K562 (cell line): ENCODE results near the gene GPR25. TPM values are rescaled to one million over a fixed set of nuclear protein-coding genes. Genes with fewer than 3 reads are reported as not detected.

Experiments
- ATAC-seq: fragments of 200-7000 bp; cut with Tn5 transposase; 3 replicates; pipeline ENCODE4 v1.9.1; 2020; ENCODE audit warnings: moderate library complexity
- BruUV-seq: library from RNA; stranded (reverse); fragments of 400-500 nt; replicated peaks from 2 replicates; lab custom pipeline; 2021; lab: Mats Ljungman, UMichigan
- CTCF ChIA-PET: fragments of 300-600 bp; formaldehyde crosslinking; extraction: SDS; loops from one replicate; lab custom pipeline; 2021; ENCODE audit warnings: low intra/inter-chr PET ratio; lab: Yijun Ruan, JAX
- POLR2A ChIA-PET: fragments of 300-600, 350-650 bp; sonication (Branson Sonifier 250); formaldehyde crosslinking; extraction: SDS; loops from one replicate; lab custom pipeline; 2021; ENCODE audit warnings: antibody characterized with exemption, inconsistent platforms; lab: Yijun Ruan, JAX
- DNase-seq, 4 experiments: peaks; one replicate each; pipeline versions ENCODE4 v3.0.0 to v3.0.0-alpha.2; 2011 to 2018; ENCODE audit warnings: low spot score in 3 of 4, mixed read lengths in 3 of 4; ENCODE audit errors: extremely low read depth in 1 of 4
- FAIRE-seq: peaks from 2 replicates; lab custom pipeline; 2011; peaks lifted over from hg19 to GRCh38; lab: Jason Lieb, UNC
- H2AFZ ChIP-seq: 2 replicates; pipeline ENCODE4 v1.6.0; 2011; ENCODE audit warnings: low read depth, low read length, control low read depth, inconsistent platforms
- H3K27ac ChIP-seq: fragments of 200-600 bp; 3 replicates; pipeline ENCODE4 v1.8.0; 2011; ENCODE audit warnings: low read depth, mild to moderate bottlenecking, control low read depth, inconsistent platforms, low read length, moderate library complexity, mixed read lengths; ENCODE audit errors: extremely low read depth
- H3K27me3 ChIP-seq, 2 experiments: fragments of 300-600 bp in 1 of 2; 2 replicates in 1 of 2; 3 replicates in 1 of 2; pipeline versions ENCODE4 v1.6.0 to v1.8.0; 2011; ENCODE audit warnings: inconsistent platforms in 2 of 2, low read length in 2 of 2, mild to moderate bottlenecking in 1 of 2, mixed read lengths in 1 of 2, moderate library complexity in 1 of 2; ENCODE audit not compliant: control insufficient read depth in 2 of 2, insufficient read depth in 2 of 2
- H3K36me3 ChIP-seq: fragments of 300-600 bp; 3 replicates; pipeline ENCODE4 v1.8.0; 2011; ENCODE audit warnings: mild to moderate bottlenecking, low read length, inconsistent platforms; ENCODE audit not compliant: control insufficient read depth, insufficient read depth
- H3K4me1 ChIP-seq, 2 experiments: fragments of 200-600 bp in 1 of 2; replicated peaks in 1 of 2; 2 replicates in 1 of 2; 3 replicates in 1 of 2; pipeline versions ENCODE4 v1.5.1 to v1.8.0; 2011; ENCODE audit warnings: inconsistent platforms in 2 of 2, low read length in 2 of 2, mild to moderate bottlenecking in 1 of 2, mixed read lengths in 1 of 2, moderate library complexity in 1 of 2; ENCODE audit not compliant: control insufficient read depth in 2 of 2, insufficient read depth in 2 of 2
- H3K4me2 ChIP-seq: 2 replicates; pipeline ENCODE4 v1.6.1; 2011; ENCODE audit warnings: low read length, control low read depth, inconsistent platforms, mixed read lengths; ENCODE audit not compliant: insufficient read depth
- H3K4me3 ChIP-seq: fragments of 200-600 bp; sonication (generic), shearing (Covaris generic); 2 replicates; pipeline ENCODE4 v1.5.1; 2016; ENCODE audit warnings: control low read depth, inconsistent platforms
- H3K79me2 ChIP-seq: fragments of 200-600 bp; 3 replicates; pipeline ENCODE4 v1.8.0; 2011; ENCODE audit warnings: low read length, inconsistent platforms; ENCODE audit not compliant: control insufficient read depth, insufficient read depth
- H3K9ac ChIP-seq, 2 experiments: 2 replicates each; pipeline versions ENCODE4 v1.6.0 to v1.6.1; 2011; ENCODE audit warnings: low read depth in 2 of 2, low read length in 2 of 2, control low read depth in 1 of 2, inconsistent platforms in 1 of 2, mild to moderate bottlenecking in 1 of 2, mixed read lengths in 1 of 2; ENCODE audit not compliant: insufficient read depth in 1 of 2
- H3K9me1 ChIP-seq: one replicate; pipeline ENCODE4 v1.6.0; 2011; ENCODE audit warnings: inconsistent platforms, mild to moderate bottlenecking, low read length, moderate library complexity; ENCODE audit not compliant: control insufficient read depth, insufficient read depth
- H3K9me3 ChIP-seq: replicated peaks from 2 replicates; pipeline ENCODE4 v1.5.1; 2011; ENCODE audit warnings: low read depth, low read length, inconsistent platforms; ENCODE audit not compliant: control insufficient read depth, insufficient read depth
- H4K20me1 ChIP-seq: replicated peaks from 2 replicates; pipeline ENCODE4 v1.6.1; 2011; ENCODE audit warnings: low read length, inconsistent platforms, mixed read lengths; ENCODE audit not compliant: control insufficient read depth, insufficient read depth
- CBX1 ChIP-seq: sonication (generic); IDR thresholded peaks from 2 replicates; pipeline ENCODE4 v1.6.1; 2016; ENCODE audit warnings: antibody characterized with exemption, low read depth, mild to moderate bottlenecking
- FOXA3 ChIP-seq, 2 experiments: fragments of 450-650 bp in 1 of 2; sonication (generic) in 1 of 2; formaldehyde crosslinking; IDR thresholded peaks in 1 of 2; conservative IDR thresholded peaks in 1 of 2; 2 replicates each; pipeline versions ENCODE4 v1.4.0 to v1.8.0; 2020 to 2022; ENCODE audit warnings: mild to moderate bottlenecking in 2 of 2, missing genetic modification reagents in 1 of 2
- PYGO2 ChIP-seq: fragments of 450-650 bp; IDR thresholded peaks from 2 replicates; pipeline ENCODE4 v1.6.1; 2016; ENCODE audit warnings: mild to moderate bottlenecking, missing genetic modification characterization, moderate library complexity, missing compliant biosample characterization
- RBM14 ChIP-seq: fragments of 200-400 bp; formaldehyde crosslinking; IDR thresholded peaks from 2 replicates; pipeline ENCODE4 v1.6.1; 2018; ENCODE audit warnings: low read depth, mild to moderate bottlenecking, low read length, moderate library complexity, borderline replicate concordance; ENCODE audit not compliant: insufficient read depth
- WGBS: fragments of 100-300 bp; shearing (Covaris generic); methylation state at CpG from one replicate; pipeline ENCODE4 v1.1.6; 2016; ENCODE audit warnings: low coverage, mixed read lengths; ENCODE audit not compliant: insufficient coverage; ENCODE audit errors: missing lambda C conversion rate; 5-methylcytosine and 5-hydroxymethylcytosine counted together
- in situ Hi-C: fragments of 300-500 bp; cut with MboI; formaldehyde crosslinking; loops from 4 replicates; pipeline ENCODE4 v1.15.0; 2018; ENCODE audit warnings: inconsistent platforms, mixed read lengths
- intact Hi-C: fragments of 100-400 bp; cut with micrococcal nuclease; formaldehyde crosslinking; loops from 2 replicates; pipeline ENCODE4 v1.14.2; 2022
- polyA plus RNA-seq, 8 experiments: library from polyadenylated mRNA; depleted of rRNA in 4 of 8; stranded (reverse) in 5 of 8; unstranded in 3 of 8; fragments of >200 nt; fragmentation: Nextera tagmentation in 2 of 8; fragmentation: Illumina TruSeq in 1 of 8; extraction: Ambion mirVana in 2 of 8; extraction: Trizol in 1 of 8; gene quantifications; 2 replicates each; pipeline versions ENCODE4 v1.2.1 to v1.2.3, GENCODE V29; 2011 to 2014; ENCODE audit warnings: inconsistent platforms in 1 of 8, missing spikeins in 1 of 8
- total RNA-seq, 7 experiments: library from RNA; depleted of rRNA in 6 of 7; stranded (reverse); fragments of >200 nt in 6 of 7; fragmentation: Illumina TruSeq in 2 of 7; extraction: Trizol in 2 of 7; gene quantifications; 2 replicates each; pipeline versions ENCODE4 v1.2.1 to v1.2.3, GENCODE V29; 2011 to 2021; ENCODE audit warnings: low replicate concordance in 1 of 7
- TF ChIP-seq, protein P1 (sequence below), 3 experiments: fragments of 200-800 bp in 1 of 3; sonication (Bioruptor generic) in 1 of 3; sonication (generic) in 1 of 3; formaldehyde crosslinking in 1 of 3; IDR thresholded peaks; 2 replicates each; pipeline versions ENCODE4 v1.6.1 to v1.8.0; 2016 to 2022; ENCODE audit warnings: mild to moderate bottlenecking in 2 of 3, missing compliant biosample characterization in 2 of 3, missing genetic modification characterization in 2 of 3, missing genetic modification reagents in 1 of 3
- TF ChIP-seq, protein P2 (sequence below): sonication (generic); formaldehyde crosslinking; IDR thresholded peaks from 2 replicates; pipeline ENCODE4 v1.9.0; 2022; ENCODE audit warnings: mild to moderate bottlenecking, missing genetic modification reagents
- TF ChIP-seq, protein P3 (sequence below): fragments of 250-450 bp; sonication (Bioruptor Pico); IDR thresholded peaks from 2 replicates; pipeline ENCODE4 v1.5.0; 2021
- TF ChIP-seq, protein P4 (sequence below): fragments of 250-450 bp; sonication (Bioruptor Pico); IDR thresholded peaks from 2 replicates; pipeline ENCODE4 v1.5.0; 2021

The GPR25 gene
- total and polyA plus RNA-seq, 9 of the 15 experiments (the other 6 are each of a cell fraction or from before 2014, with no cell fraction given): not detected

DNA sequence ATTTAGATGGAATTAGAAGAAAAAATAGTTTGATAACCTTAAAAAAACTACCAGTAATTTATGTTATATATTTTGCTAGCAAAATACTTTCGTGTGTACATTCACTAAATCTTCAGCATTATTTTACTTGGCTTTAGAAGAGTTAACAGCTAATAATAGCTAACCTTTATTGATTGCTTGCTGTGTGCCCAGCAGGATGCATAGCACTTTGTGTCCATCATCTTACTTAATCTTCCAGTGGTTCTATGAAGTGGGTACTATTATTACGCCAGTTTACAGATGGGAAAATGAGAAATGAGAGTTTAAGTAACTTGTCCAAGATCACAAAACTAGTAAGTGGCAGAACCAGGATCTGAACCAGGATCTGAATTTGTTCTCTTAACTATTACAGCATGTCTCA lies 41.7 kb upstream of the GPR25 start:
- intact Hi-C loops: no loop called here
- no TSS peak for BruUV-seq
- POLR2A ChIA-PET: no interaction called here

More for the DNA sequence above, 41.7 kb upstream of the GPR25 start:
- H3K4me1 ChIP-seq: no peaks in the 10 kb centered on the region
- 35% methylated on average over 2 of the region's 2 CpGs for WGBS
- H3K4me3 ChIP-seq: no peak overlapping the region
- H3K27ac ChIP-seq: no peak overlapping the region
- no peaks in the 10 kb centered on the region for H3K9me3 ChIP-seq
- H3K4me2 ChIP-seq: no peak overlapping the region
- H3K79me2 ChIP-seq: no peaks in the 10 kb centered on the region
- in situ Hi-C loops: no loop called here
- H4K20me1 ChIP-seq: no peaks in the 10 kb centered on the region
- no peaks in the 10 kb centered on the region for H3K36me3 ChIP-seq
- no peaks in the 10 kb centered on the region for H3K27me3 ChIP-seq
- ATAC-seq (no peak), FAIRE-seq (no peak), DNase-seq (no peak)
- TF ChIP-seq PYGO2 (tag) (no peak), FOXA3 (CRISPR knock-in tag; conservative IDR thresholded peaks at IDR 0.05 in 1 of 2, IDR thresholded peaks at IDR 0.05 in 1 of 2) (no peak), CBX1 (no peak), RBM14 (no peak)
- TF ChIP-seq, protein P1, sequence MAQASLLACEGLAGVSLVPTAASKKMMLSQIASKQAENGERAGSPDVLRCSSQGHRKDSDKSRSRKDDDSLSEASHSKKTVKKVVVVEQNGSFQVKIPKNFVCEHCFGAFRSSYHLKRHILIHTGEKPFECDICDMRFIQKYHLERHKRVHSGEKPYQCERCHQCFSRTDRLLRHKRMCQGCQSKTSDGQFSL (CRISPR knock-in tag; IDR thresholded peaks at IDR 0.05): no peak
- TF ChIP-seq, protein P1 (tag; IDR thresholded peaks at IDR 0.05): no peak
- TF ChIP-seq, protein P2, sequence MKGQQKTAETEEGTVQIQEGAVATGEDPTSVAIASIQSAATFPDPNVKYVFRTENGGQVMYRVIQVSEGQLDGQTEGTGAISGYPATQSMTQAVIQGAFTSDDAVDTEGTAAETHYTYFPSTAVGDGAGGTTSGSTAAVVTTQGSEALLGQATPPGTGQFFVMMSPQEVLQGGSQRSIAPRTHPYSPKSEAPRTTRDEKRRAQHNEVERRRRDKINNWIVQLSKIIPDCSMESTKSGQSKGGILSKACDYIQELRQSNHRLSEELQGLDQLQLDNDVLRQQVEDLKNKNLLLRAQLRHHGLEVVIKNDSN (CRISPR knock-in tag): no peak
- TF ChIP-seq, protein P3, sequence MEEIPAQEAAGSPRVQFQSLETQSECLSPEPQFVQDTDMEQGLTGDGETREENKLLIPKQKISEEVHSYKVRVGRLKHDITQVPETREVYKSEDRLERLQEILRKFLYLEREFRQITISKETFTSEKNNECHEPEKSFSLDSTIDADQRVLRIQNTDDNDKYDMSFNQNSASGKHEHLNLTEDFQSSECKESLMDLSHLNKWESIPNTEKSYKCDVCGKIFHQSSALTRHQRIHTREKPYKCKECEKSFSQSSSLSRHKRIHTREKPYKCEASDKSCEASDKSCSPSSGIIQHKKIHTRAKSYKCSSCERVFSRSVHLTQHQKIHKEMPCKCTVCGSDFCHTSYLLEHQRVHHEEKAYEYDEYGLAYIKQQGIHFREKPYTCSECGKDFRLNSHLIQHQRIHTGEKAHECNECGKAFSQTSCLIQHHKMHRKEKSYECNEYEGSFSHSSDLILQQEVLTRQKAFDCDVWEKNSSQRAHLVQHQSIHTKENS: no peak
- TF ChIP-seq, protein P4, sequence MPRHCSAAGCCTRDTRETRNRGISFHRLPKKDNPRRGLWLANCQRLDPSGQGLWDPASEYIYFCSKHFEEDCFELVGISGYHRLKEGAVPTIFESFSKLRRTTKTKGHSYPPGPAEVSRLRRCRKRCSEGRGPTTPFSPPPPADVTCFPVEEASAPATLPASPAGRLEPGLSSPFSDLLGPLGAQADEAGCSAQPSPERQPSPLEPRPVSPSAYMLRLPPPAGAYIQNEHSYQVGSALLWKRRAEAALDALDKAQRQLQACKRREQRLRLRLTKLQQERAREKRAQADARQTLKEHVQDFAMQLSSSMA: no peak
- no peak overlapping the region for H3K9ac ChIP-seq
- CTCF ChIA-PET: no interaction called here
- H2AFZ ChIP-seq: no peak overlapping the region
- H3K9me1 ChIP-seq: no peaks in the 10 kb centered on the region
